HG03097 (cell line): Measurements from ENCODE around the gene TNNC1.

Experiments used
- ATAC-seq: cut with Tn5 transposase; IDR thresholded peaks from one replicate; pipeline ENCODE4 v1.9.1; 2021; ENCODE audit not compliant: unreplicated experiment, low FRiP score

TNNC1 gene

GRCh38 chr3:52453496-52454249 lies at the start of gene TNNC1:
Gene TNNC1 (minus strand): TSS chr3:52454041. CDS start chr3:52454015, 26 bp downstream.
- ATAC-seq = no peak

GRCh38 chr3:52502808-52503350 lies 49.0 kb upstream of the TNNC1 start:
- ATAC-seq = no peak

- no peak for ATAC-seq
Measured at GRCh38 chr3:52502001-52502400, 48.2 kb upstream of the TNNC1 start.

- ATAC-seq = no peak
Measured at GRCh38 chr3:52501046-52501445, 47.2 kb upstream of the TNNC1 start.

GRCh38 chr3:52498137-52499054 lies 44.6 kb upstream of the TNNC1 start:
- no peak for ATAC-seq

- ATAC-seq = no peak
Measured at GRCh38 chr3:52495777-52496602, 42.1 kb upstream of the TNNC1 start.

- ATAC-seq = no peak
Measured at GRCh38 chr3:52494886-52495495, 41.1 kb upstream of the TNNC1 start, which contains the start of gene STAB1. Gene STAB1 (plus strand): TSS chr3:52495338. CDS start chr3:52495414, 76 bp downstream.

- ATAC-seq = no peak
Measured at GRCh38 chr3:52494445-52494844, 40.6 kb upstream of the TNNC1 start.

GRCh38 chr3:52493232-52494017 lies 39.6 kb upstream of the TNNC1 start:
- no peak for ATAC-seq

GRCh38 chr3:52492059-52492458 lies 38.2 kb upstream of the TNNC1 start:
- ATAC-seq = no peak

- no peak for ATAC-seq
Measured at GRCh38 chr3:52490939-52491526, 37.2 kb upstream of the TNNC1 start.

- no peak for ATAC-seq
Measured at GRCh38 chr3:52490035-52490938, 36.4 kb upstream of the TNNC1 start.

- ATAC-seq = no peak
Measured at GRCh38 chr3:52489453-52489852, 35.6 kb upstream of the TNNC1 start.

GRCh38 chr3:52488746-52489145 lies 34.9 kb upstream of the TNNC1 start:
- no peak for ATAC-seq

- no peak for ATAC-seq
Measured at GRCh38 chr3:52487788-52488691, 34.2 kb upstream of the TNNC1 start.

GRCh38 chr3:52487050-52487787 lies 33.4 kb upstream of the TNNC1 start:
- ATAC-seq = no peak
